Naive thymus-derived CD4-positive, alpha-beta T cell (primary cell): ENCODE measurements around the gene KCNK6. TPM values are rescaled to one million over a fixed set of nuclear protein-coding genes. Genes with fewer than 3 reads are reported as not detected.
A peak's percentile ranks its signal among the peaks of the same experiment; 100 is the strongest.

Experiments used
- ATAC-seq: fragments of 150-1000 bp; cut with Tn5 transposase; 2 replicates; pipeline ENCODE4 v1.10.0; 2021; ENCODE audit warnings: mild to moderate bottlenecking, moderate library complexity
- CTCF ChIA-PET: fragments of 350-600 bp; sonication (Branson Sonifier 250); formaldehyde crosslinking; loops from one replicate; lab custom pipeline; 2021; ENCODE audit warnings: antibody characterized with exemption; lab: Charles Lee
- POLR2A ChIA-PET: fragments of 350-600 bp; sonication (Branson Sonifier 250); formaldehyde crosslinking; loops from one replicate; lab custom pipeline; 2021; ENCODE audit warnings: antibody characterized with exemption, inconsistent platforms; lab: Charles Lee
- DNase-seq, 9 donors: peaks; one replicate each; pipeline versions ENCODE4 v3.0.0 to v3.0.0-alpha.2; 2020 to 2022; ENCODE audit warnings: mixed read lengths in 1 of 9
- H3K27ac ChIP-seq: one replicate; pipeline ENCODE4 v1.7.0; 2013; ENCODE audit warnings: mild to moderate bottlenecking, low read depth, low read length, moderate library complexity
- H3K27me3 ChIP-seq, 2 donors: one replicate each; pipeline ENCODE4 v1.7.0; 2013; ENCODE audit warnings: low read length in 2 of 2, mild to moderate bottlenecking in 2 of 2, moderate library complexity in 2 of 2; ENCODE audit not compliant: control insufficient read depth in 2 of 2, insufficient read depth in 2 of 2
- H3K36me3 ChIP-seq, 3 experiments: 1 replicate in 2 of 3; 2 replicates in 1 of 3; pipeline ENCODE4 v1.7.0; 2013; ENCODE audit warnings: low read length in 3 of 3, mild to moderate bottlenecking in 3 of 3, moderate library complexity in 1 of 3; ENCODE audit not compliant: insufficient read depth in 3 of 3, control insufficient read depth in 2 of 3
- H3K4me1 ChIP-seq, 2 donors: one replicate each; pipeline ENCODE4 v1.7.0; 2013; ENCODE audit warnings: low read length in 2 of 2, mild to moderate bottlenecking in 2 of 2, moderate library complexity in 1 of 2; ENCODE audit not compliant: control insufficient read depth in 2 of 2, insufficient read depth in 2 of 2
- H3K4me3 ChIP-seq: 2 replicates; pipeline ENCODE4 v1.7.0; 2013; ENCODE audit warnings: mild to moderate bottlenecking, low read length
- H3K9me3 ChIP-seq, 3 experiments: 1 replicate in 2 of 3; 2 replicates in 1 of 3; pipeline ENCODE4 v1.7.0; 2013; ENCODE audit warnings: low read length in 3 of 3; ENCODE audit not compliant: control insufficient read depth in 2 of 3
- H3K27ac Mint-ChIP-seq, 9 donors: one replicate each; pipeline ENCODE4 v1.8.0; 2020 to 2022; ENCODE audit warnings: mixed read lengths in 9 of 9, mild to moderate bottlenecking in 8 of 9, moderate library complexity in 5 of 9, inconsistent platforms in 2 of 9
- H3K27me3 Mint-ChIP-seq, 5 donors: one replicate each; pipeline ENCODE4 v1.8.0; 2021 to 2022; ENCODE audit warnings: mixed read lengths in 5 of 5, mild to moderate bottlenecking in 1 of 5
- H3K36me3 Mint-ChIP-seq, 5 donors: one replicate each; pipeline ENCODE4 v1.8.0; 2020 to 2022; ENCODE audit warnings: mixed read lengths in 5 of 5, mild to moderate bottlenecking in 3 of 5, inconsistent platforms in 1 of 5
- H3K4me1 Mint-ChIP-seq, 7 donors: one replicate each; pipeline ENCODE4 v1.8.0; 2020 to 2022; ENCODE audit warnings: mixed read lengths in 7 of 7, mild to moderate bottlenecking in 3 of 7, inconsistent platforms in 1 of 7
- H3K4me3 Mint-ChIP-seq, 10 donors: one replicate each; pipeline ENCODE4 v1.8.0; 2020 to 2022; ENCODE audit warnings: mild to moderate bottlenecking in 10 of 10, mixed read lengths in 10 of 10, moderate library complexity in 6 of 10, inconsistent platforms in 2 of 10
- H3K9me3 Mint-ChIP-seq, 11 donors: one replicate each; pipeline ENCODE4 v1.8.0; 2020 to 2022; ENCODE audit warnings: mixed read lengths in 11 of 11, mild to moderate bottlenecking in 4 of 11, inconsistent platforms in 1 of 11, moderate library complexity in 1 of 11
- intact Hi-C, 2 donors: fragments of 100-400 bp; cut with micrococcal nuclease; formaldehyde crosslinking; loops; one replicate each; pipeline ENCODE4 v1.15.1; 2023
- polyA plus RNA-seq, 2 donors: library from polyadenylated mRNA; unstranded; fragments of 300-500 nt; fragmentation: Illumina TruSeq; gene quantifications; one replicate each; pipeline ENCODE4 v1.2.3, GENCODE V29; 2021
- total RNA-seq, 6 experiments: library from RNA in 5 of 6; stranded (reverse) in 5 of 6; gene quantifications; 1 replicate in 5 of 6; 2 replicates in 1 of 6; pipeline ENCODE4 v1.2.3 and lab custom pipeline; 2021 to 2026

KCNK6 gene
- total and polyA plus RNA-seq, 7 experiments from 2014 or later, result 1.8 to 19.9 (median 9.2) TPM

DNA sequence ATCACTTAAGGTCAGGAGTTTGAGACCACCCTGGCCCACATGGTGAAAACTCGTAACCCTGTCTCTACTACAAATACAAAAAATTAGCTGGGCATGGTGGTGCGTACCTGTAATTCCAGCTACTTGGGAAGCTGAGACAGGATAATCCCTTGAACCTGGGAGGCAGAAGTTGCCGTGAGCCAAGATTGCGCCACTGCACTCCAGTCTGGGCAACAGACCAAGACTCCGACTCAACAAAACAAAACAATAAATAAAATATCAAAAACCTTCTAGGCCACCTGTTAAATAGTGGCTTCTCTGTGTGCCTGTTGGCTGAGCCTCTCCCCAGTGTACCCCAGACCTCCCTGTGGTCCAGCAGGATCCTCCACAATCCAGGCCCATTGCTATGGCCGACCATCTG, 51.4 kb downstream of the KCNK6 start:
- DNase-seq, result no peak
- Mint-ChIP-seq H3K4me1 (peaks cover 16 to 21% (median 21%) of the 10 kb centered on the region in 7 donors), H3K27me3 (peaks cover 0 to 16% (median 5%) of the 10 kb centered on the region in 5 donors), H3K27ac (no peak overlapping the region), H3K36me3 (peaks cover 1 to 12% (median 8%) of the 10 kb centered on the region in 5 donors), H3K9me3 (no peaks in the 10 kb centered on the region), H3K4me3 (no peak overlapping the region)
- POLR2A ChIA-PET, result no interaction called here
- no peak overlapping the region for H3K4me3 ChIP-seq
- peaks cover 0 to 7% (median 0%) of the 10 kb centered on the region in 3 experiments for H3K36me3 ChIP-seq
- H3K27ac ChIP-seq, result no peak overlapping the region
- CTCF ChIA-PET, result no interaction called here
- no peak for ATAC-seq
- peaks cover 0 to 4% of the 10 kb centered on the region in 2 donors for H3K27me3 ChIP-seq
- H3K9me3 ChIP-seq, result no peaks in the 10 kb centered on the region
- H3K4me1 ChIP-seq, result peaks cover 8 to 11% of the 10 kb centered on the region in 2 donors
- intact Hi-C loops, result no loop called here

DNA sequence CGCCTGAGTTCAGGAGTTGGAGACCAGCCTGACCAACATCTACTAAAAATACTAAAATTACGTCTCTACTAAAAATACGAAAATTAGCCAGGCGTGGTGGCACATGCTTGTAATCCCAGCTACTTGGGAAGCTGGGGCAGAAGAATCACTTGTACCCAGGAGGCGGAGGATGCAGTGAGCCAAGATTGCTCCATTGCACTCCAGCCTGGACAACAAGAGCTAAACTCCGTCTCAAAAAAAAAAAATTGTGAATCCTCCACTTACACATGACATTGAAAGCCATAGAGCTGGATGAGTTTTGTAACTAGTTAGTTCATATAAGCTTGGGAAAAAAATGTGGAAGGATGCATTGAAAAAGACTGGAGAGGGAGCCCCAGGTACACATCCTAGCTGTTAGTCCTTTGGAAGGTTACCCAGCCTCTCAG, 54.3 kb downstream of the KCNK6 start:
- ChIA-PET CTCF (interaction anchor here (0.6 to 1.5 kb wide), 14 partner anchors 11 to 473 kb away, joined by 3 to 12 read pairs (median 3); partner anchors contain the start of genes CATSPERG, FAM98C, MAP4K1 and SIPA1L3), POLR2A (interaction anchor here (0.6 to 3.6 kb wide), 27 partner anchors 9 to 1072 kb away, joined by 3 to 40 read pairs (median 5); partner anchors contain the start of genes CATSPERG, EIF3K, FAM98C and GGN)
- ATAC-seq (no peak), DNase-seq (no peak)
- peaks cover 17 to 19% of the 10 kb centered on the region in 2 donors for H3K4me1 ChIP-seq
- intact Hi-C loops, result loop anchor here (1.0 to 2.0 kb wide), 17 partner anchors 12 to 1201 kb away; partner anchors contain the start of genes EIF3K (in 2 of the 2), NFKBIB (in 2 of the 2), SIPA1L3 (in 2 of the 2) and SIRT2 (in 2 of the 2)
- H3K27ac Mint-ChIP-seq, result peak overlapping the region; percentile 90 to 99 (median 98)
- H3K4me3 ChIP-seq, result peak overlapping the region; percentile 56
- H3K4me1 Mint-ChIP-seq, result peaks cover 17 to 30% (median 28%) of the 10 kb centered on the region in 7 donors
- peaks cover 2 to 24% (median 5%) of the 10 kb centered on the region in 3 experiments for H3K36me3 ChIP-seq
- H3K27ac ChIP-seq, result peak overlapping the region; percentile 93
- peaks cover 0 to 11% (median 3%) of the 10 kb centered on the region in 5 donors for H3K27me3 Mint-ChIP-seq
- peaks cover 0 to 4% of the 10 kb centered on the region in 2 donors for H3K27me3 ChIP-seq
- H3K9me3 Mint-ChIP-seq, result no peaks in the 10 kb centered on the region
- H3K36me3 Mint-ChIP-seq, result peaks cover 3 to 18% (median 14%) of the 10 kb centered on the region in 5 donors
- H3K9me3 ChIP-seq, result no peaks in the 10 kb centered on the region
- H3K4me3 Mint-ChIP-seq, result peak overlapping the region; percentile 96 to 100 (median 98)

- Histone ChIP-seq H3K27me3 (peaks cover 0 to 4% of the 10 kb centered on the region in 2 donors), H3K36me3 (peaks cover 5 to 30% (median 11%) of the 10 kb centered on the region in 3 experiments), H3K27ac (peak within 1 kb of the TSS; percentile 93), H3K9me3 (no peaks in the 10 kb centered on the region), H3K4me3 (peak within 1 kb of the TSS; percentile 96), H3K4me1 (peaks cover 17 to 19% of the 10 kb centered on the region in 2 donors)
- POLR2A ChIA-PET, result interaction anchor here (0.6 to 3.6 kb wide), 30 partner anchors 8 to 1071 kb away, joined by 3 to 40 read pairs (median 5); partner anchors contain the start of genes CATSPERG, EIF3K, FAM98C and GGN
- Mint-ChIP-seq H3K27ac (peak within 1 kb of the TSS; percentile 90 to 99 (median 98)), H3K9me3 (peaks cover 0 to under 1% (median 0%) of the 10 kb centered on the region in 11 donors), H3K36me3 (peaks cover 3 to 24% (median 18%) of the 10 kb centered on the region in 5 donors), H3K4me3 (peak within 1 kb of the TSS; percentile 96 to 100 (median 98)), H3K27me3 (peaks cover 0 to 8% (median 3%) of the 10 kb centered on the region in 5 donors), H3K4me1 (peaks cover 17 to 31% (median 29%) of the 10 kb centered on the region in 7 donors)
- intact Hi-C loops, result loop anchor here (1.0 to 2.0 kb wide), 17 partner anchors 12 to 1202 kb away; partner anchors contain the start of genes EIF3K (in 2 of the 2), NFKBIB (in 2 of the 2), SIPA1L3 (in 2 of the 2) and SIRT2 (in 2 of the 2)
- peak; percentile 99 for ATAC-seq
- DNase-seq, result peak; percentile 95 to 99 (median 99)
- CTCF ChIA-PET, result interaction anchor here (0.6 to 1.5 kb wide), 16 partner anchors 11 to 473 kb away, joined by 3 to 12 read pairs (median 3); partner anchors contain the start of genes ACTN4, CATSPERG, FAM98C and MAP4K1
Observed at GRCh38 chr19:38374332-38375097, 54.9 kb downstream of the KCNK6 start, which contains the start of gene PSMD8. PSMD8 (plus strand) TSS chr19:38374571; CDS start chr19:38374602, 31 bp downstream.

DNA sequence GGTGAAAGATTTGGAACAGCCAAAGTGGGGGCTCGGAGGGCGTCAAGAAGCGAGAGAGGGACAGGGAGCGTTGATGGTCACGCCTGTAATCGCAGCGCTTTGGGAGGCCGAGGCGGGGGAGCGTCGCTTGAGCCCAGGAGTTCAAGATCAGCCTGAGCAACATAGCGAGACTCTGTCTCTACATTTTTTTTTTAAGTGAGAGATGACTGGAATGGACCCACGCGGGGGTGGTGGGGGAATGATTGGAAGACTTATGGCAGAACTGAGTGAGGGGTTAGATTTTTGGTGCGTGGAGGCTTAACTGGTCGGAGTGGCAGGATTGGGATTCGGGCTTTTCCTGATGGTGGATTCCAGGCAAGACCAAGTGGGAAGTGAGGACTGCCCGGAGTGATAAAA, 55.5 kb downstream of the KCNK6 start:
- no peak for ATAC-seq
- Histone ChIP-seq H3K9me3 (no peaks in the 10 kb centered on the region), H3K4me3 (peak overlapping the region; percentile 96), H3K27ac (peak overlapping the region; percentile 93), H3K4me1 (peaks cover 17 to 19% of the 10 kb centered on the region in 2 donors), H3K36me3 (peaks cover 5 to 34% (median 13%) of the 10 kb centered on the region in 3 experiments), H3K27me3 (peaks cover 0 to 4% of the 10 kb centered on the region in 2 donors)
- peaks cover 17 to 32% (median 29%) of the 10 kb centered on the region in 7 donors for H3K4me1 Mint-ChIP-seq
- ChIA-PET POLR2A (interaction anchor here (1.2 to 3.6 kb wide), 10 partner anchors 11 to 1061 kb away, joined by 3 to 40 read pairs (median 8); partner anchors contain the start of genes CATSPERG, FAM98C, GGN and RPS16), CTCF (interaction anchor here (0.6 to 1.4 kb wide), 4 partner anchors 15 to 243 kb away, joined by 3 to 11 read pairs (median 4); partner anchors contain the start of gene MAP4K1)
- H3K27me3 Mint-ChIP-seq, result peaks cover 0 to 7% (median 0%) of the 10 kb centered on the region in 5 donors
- intact Hi-C loops, result loop anchor here in 1 of 2 donors (2.0 kb wide), 1 partner anchor 1202 kb away; the partner anchor contains the start of gene ZNF585A
- H3K36me3 Mint-ChIP-seq, result peaks cover 3 to 26% (median 22%) of the 10 kb centered on the region in 5 donors
- no peak for DNase-seq
- peak overlapping the region; percentile 90 to 99 (median 98) for H3K27ac Mint-ChIP-seq
- H3K4me3 Mint-ChIP-seq, result peak overlapping the region; percentile 96 to 100 (median 98)
- peaks cover 0 to 1% (median 0%) of the 10 kb centered on the region in 11 donors for H3K9me3 Mint-ChIP-seq

DNA sequence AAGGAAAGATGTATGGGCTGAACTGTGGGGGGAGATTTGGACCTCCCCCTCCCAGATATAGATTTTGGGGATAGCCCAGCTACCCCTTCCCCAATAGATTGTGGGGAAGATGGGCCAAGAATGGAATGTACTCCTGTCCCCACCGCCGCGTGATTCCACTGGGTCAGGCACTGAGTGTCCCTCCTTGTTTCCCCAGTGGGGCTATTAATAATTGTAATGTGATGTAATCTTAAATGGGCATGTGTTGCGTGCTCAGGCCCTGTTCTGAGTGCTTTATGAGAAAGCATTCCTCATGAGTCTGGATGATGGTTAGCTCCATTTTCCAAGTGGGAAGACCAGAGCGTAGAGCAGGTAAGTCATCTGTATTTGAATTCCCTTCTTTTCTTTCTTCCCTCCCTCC, 56.1 kb downstream of the KCNK6 start:
- peak overlapping the region; percentile 93 for H3K27ac ChIP-seq

More for the DNA sequence above, 56.1 kb downstream of the KCNK6 start:
- peaks cover 0 to 5% (median 0%) of the 10 kb centered on the region in 5 donors for H3K27me3 Mint-ChIP-seq
- CTCF ChIA-PET, result interaction anchor here (0.5 to 1.4 kb wide), 2 partner anchors 27 to 475 kb away, joined by 4 to 5 read pairs; partner anchors contain the start of gene FAM98C
- peak overlapping the region; percentile 96 to 100 (median 98) for H3K4me3 Mint-ChIP-seq
- POLR2A ChIA-PET, result interaction anchor here (0.7 to 3.6 kb wide), 8 partner anchors 10 to 27 kb away, joined by 3 to 40 read pairs (median 4); partner anchors contain the start of genes FAM98C and GGN
- peaks cover 17 to 35% (median 29%) of the 10 kb centered on the region in 7 donors for H3K4me1 Mint-ChIP-seq
- H3K36me3 Mint-ChIP-seq, result peaks cover 3 to 30% (median 25%) of the 10 kb centered on the region in 5 donors
- Histone ChIP-seq H3K4me3 (peak overlapping the region; percentile 96), H3K9me3 (no peaks in the 10 kb centered on the region), H3K36me3 (peaks cover 7 to 40% (median 18%) of the 10 kb centered on the region in 3 experiments), H3K4me1 (peaks cover 17 to 19% of the 10 kb centered on the region in 2 donors), H3K27me3 (peaks cover 0 to 4% of the 10 kb centered on the region in 2 donors)
- DNase-seq, result no peak
- intact Hi-C loops, result loop anchor here in 1 of 2 donors (2.0 kb wide), 1 partner anchor 1203 kb away; the partner anchor contains the start of gene ZNF585A
- peaks cover 0 to 2% (median 0%) of the 10 kb centered on the region in 11 donors for H3K9me3 Mint-ChIP-seq
- ATAC-seq, result no peak
- H3K27ac Mint-ChIP-seq, result peak overlapping the region in 7 of 9 donors; percentile 56 to 99 (median 97)
